Glomerular visceral epithelial cell (primary cell): ENCODE measurements around the gene ATP8B3.
"Not testable (repeated sequence)": the region's sequence is repeated elsewhere in the genome, so short reads cannot be mapped to it uniquely, and the experiment has no call there.

Experiments used
- DNase-seq: peaks from one replicate; pipeline ENCODE4 v3.0.0-alpha.2; 2016; ENCODE audit errors: extremely low spot score

Gene ATP8B3

DNA sequence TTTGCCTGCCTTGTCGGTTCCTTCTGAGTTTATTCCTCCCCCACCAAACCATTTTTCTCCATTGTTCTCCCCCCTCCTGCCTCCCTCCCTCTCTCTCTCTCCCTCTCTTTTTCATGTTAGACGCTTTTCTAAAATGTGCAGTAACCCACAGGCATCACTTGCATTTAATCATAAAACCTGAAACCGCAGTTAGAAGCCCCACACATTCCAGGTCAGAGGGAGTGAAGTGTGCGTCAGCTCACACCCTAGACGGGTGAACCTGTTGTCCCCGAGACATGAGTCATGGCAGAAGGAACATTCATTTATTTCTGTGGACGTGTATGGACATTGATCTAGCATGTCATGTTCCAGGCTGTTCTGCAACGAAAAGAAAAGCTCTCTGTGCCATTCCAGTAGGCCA is 38.9 kb downstream of the ATP8B3 start:
- peak; percentile 86 for DNase-seq

GRCh38 chr19:1770866-1771576 is 41.1 kb downstream of the ATP8B3 start:
- no peak for DNase-seq

DNA sequence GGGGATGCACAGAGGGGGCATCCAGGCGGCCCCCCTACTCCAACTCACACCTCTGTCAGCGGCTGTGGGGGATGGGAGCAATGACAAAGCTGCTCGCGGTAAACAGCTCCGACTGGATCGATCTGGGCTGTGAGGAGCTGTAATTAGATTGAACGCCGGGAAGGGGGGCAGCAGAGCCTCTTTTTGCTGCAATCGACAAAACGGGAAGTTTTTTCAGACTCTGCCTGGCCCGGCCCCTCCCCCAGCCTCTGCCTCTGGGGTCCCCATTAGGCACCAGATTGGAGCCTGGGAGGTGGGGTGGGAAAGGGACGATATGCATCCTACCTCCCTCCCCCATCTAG is 42.5 kb downstream of the ATP8B3 start:
- DNase-seq: no peak

GRCh38 chr19:1768918-1769644 is 43.0 kb downstream of the ATP8B3 start:
- DNase-seq: no peak

GRCh38 chr19:1768248-1768647 is 43.8 kb downstream of the ATP8B3 start:
- DNase-seq: no peak

DNA sequence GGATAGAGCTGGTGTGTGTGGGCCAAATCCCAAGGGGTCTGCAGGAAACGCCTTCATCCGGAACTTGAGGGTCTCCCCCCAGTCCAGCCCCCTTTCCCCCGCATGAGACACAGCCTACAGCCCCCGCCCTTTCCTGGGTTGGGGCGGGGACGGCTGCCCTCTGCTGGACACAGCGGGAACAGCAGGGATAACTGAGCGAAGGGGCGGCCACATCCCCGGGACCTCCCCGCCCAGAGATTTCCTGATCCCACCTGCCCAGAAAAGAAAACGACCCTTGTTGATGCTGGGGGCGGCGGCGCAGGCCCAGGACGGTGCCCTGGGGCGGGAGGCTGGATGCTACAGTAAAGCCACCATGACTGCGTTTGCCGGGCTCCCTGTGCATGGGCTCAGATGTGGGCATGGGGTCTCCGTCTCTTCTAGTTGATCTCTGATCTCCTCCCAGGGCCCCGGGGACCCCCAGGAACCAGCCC is 44.6 kb downstream of the ATP8B3 start:
- peak; percentile 45 for DNase-seq

DNA sequence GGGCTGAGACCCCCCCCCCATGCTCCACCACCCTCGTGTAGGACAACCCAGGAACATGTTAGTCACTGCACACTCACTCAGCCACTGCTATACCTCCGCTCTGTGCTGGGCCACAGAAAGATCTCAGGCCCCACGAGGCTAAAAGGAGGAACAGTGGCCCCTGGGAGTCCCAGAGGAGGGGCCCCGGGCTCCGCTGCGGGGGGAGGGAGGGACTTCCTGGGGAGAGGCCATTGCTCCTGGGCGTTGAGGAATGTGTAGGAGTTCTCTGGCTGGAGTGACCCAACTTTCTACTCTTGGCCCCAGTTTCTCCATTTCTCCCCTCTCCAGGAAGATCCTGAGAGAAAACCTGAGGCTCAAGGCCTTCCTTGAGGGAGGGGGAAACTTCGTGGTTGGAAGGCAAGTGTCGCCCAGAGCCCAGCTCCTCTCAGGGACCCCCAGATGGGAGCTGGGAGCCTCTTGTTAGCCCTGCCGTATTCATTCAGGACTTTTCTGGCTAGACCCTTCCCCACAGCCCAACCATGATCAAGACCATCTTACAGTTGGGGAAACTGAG is 45.2 kb downstream of the ATP8B3 start:
- DNase-seq: no peak

DNA sequence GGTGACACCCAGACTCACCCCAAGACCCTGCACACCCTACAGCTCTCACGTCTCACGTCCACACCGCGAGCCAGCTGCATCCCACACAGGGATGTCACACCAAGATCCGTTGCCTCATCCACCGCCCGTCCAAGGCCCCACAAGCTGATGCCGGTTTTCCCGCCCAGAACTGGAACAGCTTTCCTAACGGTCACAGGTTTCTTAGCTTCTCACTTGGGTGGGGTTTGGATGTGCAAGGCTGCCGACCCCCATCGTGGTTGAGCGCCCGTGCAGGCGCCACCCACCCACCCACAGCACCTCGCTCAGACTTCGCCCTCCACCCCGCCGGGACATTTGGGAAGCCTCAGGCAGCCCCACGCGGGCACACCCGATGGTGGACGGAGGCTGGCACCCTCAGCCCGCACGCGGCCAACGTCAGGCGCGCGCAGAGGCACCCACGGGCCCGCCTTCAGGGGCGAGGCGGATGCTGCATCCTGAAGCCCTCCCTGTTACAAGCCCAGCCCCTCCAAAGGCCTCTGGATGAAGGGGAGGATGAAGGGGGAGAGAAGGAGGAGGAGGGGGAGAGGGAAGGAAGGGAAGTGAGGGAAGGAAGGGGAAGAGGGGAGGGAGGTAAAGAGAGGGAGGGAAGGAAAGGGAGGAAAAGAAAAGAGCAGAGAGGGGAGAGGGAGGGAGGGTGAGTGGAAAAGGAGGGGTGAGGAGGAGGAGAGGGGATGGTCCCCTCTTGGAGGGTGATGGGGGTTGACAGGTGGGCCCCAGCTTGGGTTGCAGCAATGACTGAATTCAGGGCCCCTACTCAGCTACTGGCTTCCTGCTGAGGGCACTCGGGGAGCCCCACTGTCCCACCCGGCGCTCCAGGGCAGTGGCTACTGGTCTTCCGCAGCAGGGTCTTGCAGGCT is 45.9 kb downstream of the ATP8B3 start:
- DNase-seq: no peak

DNA sequence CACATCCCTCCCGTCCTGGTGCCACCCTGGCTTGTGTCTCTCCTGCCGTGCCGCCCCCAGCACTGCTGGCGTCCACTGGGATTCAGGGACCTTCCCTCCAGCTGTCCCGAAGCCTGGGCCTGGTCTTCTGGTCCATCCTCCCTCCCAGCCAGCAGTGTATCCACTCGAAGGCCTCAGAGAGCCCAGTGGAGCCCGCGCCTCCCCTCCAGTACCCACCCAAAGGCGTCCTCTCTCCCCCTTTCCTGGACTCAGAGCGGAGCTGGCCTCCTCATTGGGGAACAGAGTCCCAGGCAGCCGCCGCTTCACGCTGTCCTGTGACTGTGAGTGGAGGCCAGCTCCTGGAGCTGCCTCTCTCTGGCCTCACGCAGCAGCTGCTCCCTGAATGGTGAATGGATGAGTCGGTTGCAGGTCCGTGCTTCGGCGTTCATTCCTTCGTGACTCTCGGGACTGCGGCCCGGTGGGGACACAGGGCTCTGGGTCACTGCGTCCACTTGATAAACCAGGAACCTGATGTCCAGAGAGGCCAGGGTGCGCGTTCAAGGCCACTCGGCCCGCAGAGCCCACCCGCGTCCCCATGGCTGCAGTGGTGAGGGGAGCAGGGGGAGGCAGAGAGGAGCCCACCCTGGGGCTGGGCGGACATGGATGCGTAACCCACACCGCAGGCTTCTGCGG is 46.7 kb downstream of the ATP8B3 start:
- DNase-seq: no peak

- no peak for DNase-seq
Observed at GRCh38 chr19:1764729-1765128, 47.3 kb downstream of the ATP8B3 start.

GRCh38 chr19:1763648-1764639 is 48.1 kb downstream of the ATP8B3 start:
- no peak for DNase-seq

GRCh38 chr19:1762243-1763117 is 49.6 kb downstream of the ATP8B3 start:
- DNase-seq: no peak

GRCh38 chr19:1761528-1762242 is 50.4 kb downstream of the ATP8B3 start:
- no peak for DNase-seq

- not testable (repeated sequence) for DNase-seq
Observed at GRCh38 chr19:1760786-1761527, 51.1 kb downstream of the ATP8B3 start.

DNA sequence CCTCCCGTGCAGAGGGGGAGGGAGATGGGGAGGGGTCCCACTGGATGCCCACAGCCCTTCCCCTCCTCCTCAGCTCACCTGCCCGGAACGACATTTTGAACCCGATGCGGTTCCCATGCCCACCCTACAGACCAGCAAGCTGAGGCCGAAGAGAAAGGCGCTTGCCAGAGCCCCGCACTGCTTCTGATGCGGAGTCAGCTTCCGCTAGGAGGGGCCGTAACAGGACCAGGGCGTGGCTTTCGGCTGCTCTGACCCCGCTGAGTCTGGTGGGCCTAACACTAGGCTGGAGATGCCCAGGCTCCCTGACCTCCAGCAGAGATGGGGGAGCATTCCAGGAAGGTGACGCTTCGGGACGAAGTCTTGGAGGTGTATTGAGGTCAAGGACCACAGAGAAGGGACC is 52.1 kb downstream of the ATP8B3 start:
- no peak for DNase-seq

- no peak for DNase-seq
Observed at GRCh38 chr19:1758959-1759903, 52.8 kb downstream of the ATP8B3 start.

GRCh38 chr19:1758231-1758577 is 53.9 kb downstream of the ATP8B3 start:
- no peak for DNase-seq
